HCT116 (cell line): ENCODE measurements around the gene SNX25. TPM values are rescaled to one million over a fixed set of nuclear protein-coding genes. Genes with fewer than 3 reads are reported as not detected.

Experiments
- ATAC-seq: fragments of 200-7000 bp; cut with Tn5 transposase; 2 replicates; pipeline ENCODE4 v1.9.1; 2020; ENCODE audit warnings: mild to moderate bottlenecking, moderate library complexity
- BruUV-seq: library from RNA; stranded (reverse); fragments of 400-500 nt; replicated peaks from 2 replicates; lab custom pipeline; 2021; lab: Mats Ljungman, UMichigan
- CTCF ChIA-PET: fragments of 300-600 bp; sonication (Branson Sonifier 250); formaldehyde crosslinking; loops from one replicate; lab custom pipeline; 2021; ENCODE audit warnings: antibody characterized with exemption; lab: Charles Lee
- POLR2A ChIA-PET: fragments of 300-600, 350-600 bp; sonication (Branson Sonifier 250); formaldehyde crosslinking; loops from one replicate; lab custom pipeline; 2021; ENCODE audit warnings: antibody characterized with exemption; lab: Charles Lee
- RAD21 ChIA-PET, 2 experiments: fragments of 300-600 bp; sonication (Branson Sonifier 250); formaldehyde crosslinking; loops; one replicate each; lab custom pipeline; 2023; ENCODE audit warnings: low total read pairs in 2 of 2; ENCODE audit not compliant: uncharacterized antibody in 2 of 2, unreplicated experiment in 2 of 2, low non-redundant PET in 1 of 2; lab: Charles Lee
- DNase-seq: peaks from one replicate; pipeline ENCODE4 v3.0.0-alpha.2; 2010; ENCODE audit warnings: low read depth, low spot score
- H2AFZ ChIP-seq: fragments of 200-600 bp; shearing (Covaris generic), sonication (generic); 2 replicates; pipeline ENCODE4 v1.6.1; 2017; ENCODE audit warnings: low read depth, mixed run types, mixed read lengths, antibody characterized with exemption, low read length; ENCODE audit not compliant: poor library complexity, severe bottlenecking
- H3K27ac ChIP-seq: 2 replicates; pipeline ENCODE4 v1.5.1; 2012; ENCODE audit warnings: low read depth, low read length
- H3K27me3 ChIP-seq: fragments of 200-600 bp; sonication (generic); 2 replicates; pipeline ENCODE4 v1.6.1; 2016; ENCODE audit warnings: mixed run types, low read length, mixed read lengths; ENCODE audit not compliant: insufficient read depth
- H3K36me3 ChIP-seq, 2 experiments: fragments of 200-500 bp in 1 of 2; fragments of 200-600 bp in 1 of 2; sonication (Bioruptor generic) in 1 of 2; sonication (generic) in 1 of 2; 2 replicates each; pipeline versions ENCODE4 v1.5.1 to v1.6.1; 2014 to 2016; ENCODE audit warnings: low read length in 2 of 2, inconsistent platforms in 1 of 2, mixed read lengths in 1 of 2, mixed run types in 1 of 2; ENCODE audit not compliant: insufficient read depth in 2 of 2, control insufficient read depth in 1 of 2
- H3K4me1 ChIP-seq, 2 experiments: fragments of 200-600 bp in 1 of 2; sonication (generic) in 1 of 2; 2 replicates each; pipeline versions ENCODE4 v1.5.1 to v1.6.1; 2012 to 2017; ENCODE audit warnings: low read length in 2 of 2, inconsistent platforms in 1 of 2, mild to moderate bottlenecking in 1 of 2, mixed read lengths in 1 of 2, mixed run types in 1 of 2, moderate library complexity in 1 of 2; ENCODE audit not compliant: insufficient read depth in 2 of 2, control insufficient read depth in 1 of 2
- H3K4me2 ChIP-seq: fragments of 200-600 bp; sonication (generic); 2 replicates; pipeline ENCODE4 v1.6.1; 2017; ENCODE audit warnings: mixed run types, low read length, mixed read lengths
- H3K4me3 ChIP-seq, 2 experiments: fragments of 200-600 bp in 1 of 2; sonication (generic) in 1 of 2; replicated peaks in 1 of 2; 2 replicates each; pipeline ENCODE4 v1.5.1; 2011 to 2016; ENCODE audit warnings: low read length in 2 of 2, control low read depth in 1 of 2, low read depth in 1 of 2, mild to moderate bottlenecking in 1 of 2, mixed read lengths in 1 of 2, mixed run types in 1 of 2
- H3K79me2 ChIP-seq: fragments of 200-600 bp; sonication (generic); 2 replicates; pipeline ENCODE4 v1.6.1; 2017; ENCODE audit warnings: mild to moderate bottlenecking, mixed run types, low read length, moderate library complexity, mixed read lengths; ENCODE audit not compliant: insufficient read depth
- H3K9ac ChIP-seq: fragments of 200-600 bp; sonication (generic); 2 replicates; pipeline ENCODE4 v1.6.1; 2016; ENCODE audit warnings: low read length, mixed read lengths
- H3K9me2 ChIP-seq: fragments of 200-600 bp; sonication (generic), shearing (Covaris generic); 2 replicates; pipeline ENCODE4 v1.6.1; 2017; ENCODE audit warnings: mixed run types, mild to moderate bottlenecking, moderate library complexity; ENCODE audit not compliant: insufficient read depth
- H3K9me3 ChIP-seq, 2 experiments: fragments of 200-500 bp in 1 of 2; fragments of 200-600 bp in 1 of 2; sonication (Bioruptor generic) in 1 of 2; sonication (generic) in 1 of 2; 2 replicates each; pipeline ENCODE4 v1.6.1; 2014 to 2017; ENCODE audit warnings: low read length in 2 of 2, mixed read lengths in 2 of 2, inconsistent platforms in 1 of 2, low read depth in 1 of 2, mild to moderate bottlenecking in 1 of 2, mixed run types in 1 of 2, moderate library complexity in 1 of 2; ENCODE audit not compliant: control insufficient read depth in 1 of 2, insufficient read depth in 1 of 2
- H4K20me1 ChIP-seq: fragments of 200-600 bp; sonication (generic), shearing (Covaris generic); 2 replicates; pipeline ENCODE4 v1.6.1; 2017; ENCODE audit warnings: mixed run types, mild to moderate bottlenecking, moderate library complexity; ENCODE audit not compliant: insufficient read depth
- CBX3 ChIP-seq: IDR thresholded peaks from 2 replicates; pipeline ENCODE4 v1.6.1; 2012; ENCODE audit warnings: low read depth
- CTCF ChIP-seq, 3 experiments: fragments of 200-600 bp in 1 of 3; sonication (generic) in 1 of 3; IDR thresholded peaks in 2 of 3; conservative IDR thresholded peaks in 1 of 3; 2 replicates each; pipeline ENCODE4 v1.5.1; 2012 to 2017; ENCODE audit warnings: low read depth in 2 of 3, low read length in 2 of 3, antibody characterized with exemption in 1 of 3, borderline replicate concordance in 1 of 3, control low read depth in 1 of 3, mild to moderate bottlenecking in 1 of 3, mixed read lengths in 1 of 3, mixed run types in 1 of 3, moderate library complexity in 1 of 3; ENCODE audit not compliant: insufficient read depth in 1 of 3
- EZH2phosphoT487 ChIP-seq: fragments of 200-600 bp; IDR thresholded peaks from 2 replicates; pipeline ENCODE4 v1.6.1; 2018; ENCODE audit warnings: antibody characterized with exemption, borderline replicate concordance
- JUND ChIP-seq: IDR thresholded peaks from 2 replicates; pipeline ENCODE4 v1.6.1; 2012
- RAD21 ChIP-seq: IDR thresholded peaks from 2 replicates; pipeline ENCODE4 v1.6.1; 2012; ENCODE audit warnings: low read depth, mild to moderate bottlenecking
- REST ChIP-seq: IDR thresholded peaks from 2 replicates; pipeline ENCODE4 v1.6.1; 2012; ENCODE audit warnings: low read depth
- SIN3A ChIP-seq: IDR thresholded peaks from 2 replicates; pipeline ENCODE4 v1.6.1; 2012; ENCODE audit warnings: low read depth
- SP1 ChIP-seq: IDR thresholded peaks from 2 replicates; pipeline ENCODE4 v1.6.1; 2012; ENCODE audit warnings: low read depth
- ZBTB33 ChIP-seq: IDR thresholded peaks from 2 replicates; pipeline ENCODE4 v1.6.1; 2011; ENCODE audit warnings: mild to moderate bottlenecking, low read length, moderate library complexity; ENCODE audit not compliant: insufficient replicate concordance; ENCODE audit errors: extremely low read depth
- ZFX ChIP-seq: fragments of 450-650 bp; IDR thresholded peaks from 2 replicates; pipeline ENCODE4 v1.6.1; 2017
- intact Hi-C: fragments of 100-400 bp; cut with micrococcal nuclease; formaldehyde crosslinking; loops from 2 replicates; pipeline ENCODE4 v1.10.0; 2022
- total RNA-seq: library from RNA; stranded (reverse); gene quantifications from one replicate; pipeline ENCODE4 v1.2.1, GENCODE V29; 2021; ENCODE audit not compliant: unreplicated experiment

SNX25 gene
- total RNA-seq, 1 experiment from 2014 or later, result 20.9 TPM

GRCh38 chr4:185384930-185385331, 175.5 kb downstream of the SNX25 start:
- Histone ChIP-seq H3K4me1 (peaks cover 5 to 7% of the 10 kb centered on the region in 2 experiments; a peak in 2 of 4 replicates), H3K9ac (no peak overlapping the region), H2AFZ (no peak overlapping the region), H3K9me2 (no peaks in the 10 kb centered on the region), H3K79me2 (no peaks in the 10 kb centered on the region), H4K20me1 (no peaks in the 10 kb centered on the region), H3K9me3 (no peaks in the 10 kb centered on the region), H3K27ac (no peak overlapping the region), H3K36me3 (no peaks in the 10 kb centered on the region)
- ChIA-PET RAD21 (no interaction called here), POLR2A (no interaction called here)
- intact Hi-C loops, result no loop called here
- DNase-seq, result no peak
- no peak for ATAC-seq
- TF ChIP-seq JUND (no peak), RAD21 (no peak), EZH2phosphoT487 (no peak), SP1 (no peak), REST (no peak), ZBTB33 (no peak), ZFX (no peak), CBX3 (no peak), CTCF (IDR thresholded peaks at IDR 0.05 in 2 of 3, conservative IDR thresholded peaks at IDR 0.05 in 1 of 3; ENCODE audit: borderline replicate concordance in 1 of 3, insufficient read depth in 1 of 3, low read depth in 2 of 3, low read length in 2 of 3) (no peak), SIN3A (no peak)
- TF ChIP-seq, all 23 proteins: peak for 0
- no TSS peak for BruUV-seq
- Histone ChIP-seq H3K4me3 (no peak overlapping the region), H3K4me2 (no peak overlapping the region), H3K27me3 (no peaks in the 10 kb centered on the region)
- CTCF ChIA-PET, result no interaction called here
